Activated CD8-positive, alpha-beta T cell treated with anti-CD3 and anti-CD28 coated beads for 36 hours (primary cell): ENCODE measurements around the gene ANKLE2. TPM values are rescaled to one million over a fixed set of nuclear protein-coding genes. Genes with fewer than 3 reads are reported as not detected.
"Not testable (repeated sequence)": the region's sequence is repeated elsewhere in the genome, so short reads cannot be mapped to it uniquely, and the experiment has no call there.

Experiments
- ATAC-seq: fragments of 200-7000 bp; cut with Tn5 transposase; one replicate; pipeline ENCODE4 v1.10.0; 2021; ENCODE audit warnings: mild to moderate bottlenecking, moderate library complexity
- CTCF ChIA-PET: fragments of 350-600 bp; sonication (Branson Sonifier 250); formaldehyde crosslinking; loops from one replicate; lab custom pipeline; 2021; ENCODE audit warnings: antibody characterized with exemption; lab: Charles Lee
- POLR2A ChIA-PET: fragments of 350-600 bp; sonication (Branson Sonifier 250); formaldehyde crosslinking; loops from one replicate; lab custom pipeline; 2021; ENCODE audit warnings: antibody characterized with exemption; lab: Charles Lee
- DNase-seq: peaks from one replicate; pipeline ENCODE4 v3.0.0-alpha.2; 2020
- H3K27ac Mint-ChIP-seq: one replicate; pipeline ENCODE4 v1.8.0; 2021; ENCODE audit warnings: mild to moderate bottlenecking, mixed read lengths
- H3K27me3 Mint-ChIP-seq: one replicate; pipeline ENCODE4 v1.8.0; 2021; ENCODE audit warnings: mixed read lengths
- H3K36me3 Mint-ChIP-seq: one replicate; pipeline ENCODE4 v1.8.0; 2021; ENCODE audit warnings: low read depth, mixed read lengths
- H3K4me1 Mint-ChIP-seq: one replicate; pipeline ENCODE4 v1.8.0; 2021; ENCODE audit warnings: low read depth, mixed read lengths
- H3K4me3 Mint-ChIP-seq: one replicate; pipeline ENCODE4 v1.8.0; 2021; ENCODE audit warnings: mild to moderate bottlenecking, moderate library complexity, mixed read lengths
- H3K9me3 Mint-ChIP-seq: one replicate; pipeline ENCODE4 v1.8.0; 2021; ENCODE audit warnings: mixed read lengths
- intact Hi-C: fragments of 100-400 bp; cut with micrococcal nuclease; formaldehyde crosslinking; loops from one replicate; pipeline ENCODE4 v1.10.0; 2022
- total RNA-seq, 2 experiments: library from RNA; stranded (reverse); gene quantifications; one replicate each; pipeline ENCODE4 v1.2.3, GENCODE V29; 2021
- TF ChIP-seq, protein P1 (sequence below): fragments of 200-600 bp; IDR thresholded peaks from one replicate; pipeline ENCODE4 v1.8.0; 2022; ENCODE audit warnings: antibody characterized with exemption, mild to moderate bottlenecking

ANKLE2 gene
- total RNA-seq, 2 experiments from 2014 or later, result 103 to 108 TPM

DNA sequence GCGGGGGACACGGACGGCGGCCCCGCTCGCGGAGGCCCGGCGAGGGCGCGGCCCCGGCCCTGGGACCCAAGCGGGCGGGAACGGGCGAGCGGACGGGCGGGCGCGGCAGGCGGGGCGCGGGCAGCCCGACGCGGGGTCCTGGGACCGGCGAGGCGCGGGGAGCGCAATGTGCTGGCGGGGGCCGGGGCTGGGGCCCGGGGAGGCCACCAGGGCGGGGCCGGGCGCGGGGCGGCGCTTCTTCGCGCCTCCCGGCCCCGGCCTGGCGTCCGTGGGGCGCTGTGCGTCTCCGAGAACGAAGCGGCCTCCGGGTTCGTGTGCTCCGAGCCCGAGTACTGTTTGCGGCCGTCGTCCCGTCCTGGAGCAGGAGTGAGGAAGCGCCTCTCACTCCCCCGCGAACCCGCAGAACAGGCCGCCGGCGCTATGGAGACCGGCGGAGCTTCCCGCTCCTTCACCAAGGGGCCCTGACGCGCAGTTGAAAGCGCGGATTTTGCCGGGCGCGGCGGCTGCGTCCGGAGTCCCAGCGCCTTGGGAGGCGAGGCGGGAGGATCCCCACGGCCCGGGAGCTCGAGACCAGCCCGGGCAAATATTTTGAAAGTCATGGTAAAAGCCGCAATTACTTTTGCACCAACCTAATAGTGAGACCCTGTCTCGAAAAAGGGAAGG lies 420 bp upstream of the ANKLE2 start:
- H3K4me1 Mint-ChIP-seq, result peaks cover 27% of the 10 kb centered on the region
- peak; percentile 89 for ATAC-seq
- TF ChIP-seq, protein P1, sequence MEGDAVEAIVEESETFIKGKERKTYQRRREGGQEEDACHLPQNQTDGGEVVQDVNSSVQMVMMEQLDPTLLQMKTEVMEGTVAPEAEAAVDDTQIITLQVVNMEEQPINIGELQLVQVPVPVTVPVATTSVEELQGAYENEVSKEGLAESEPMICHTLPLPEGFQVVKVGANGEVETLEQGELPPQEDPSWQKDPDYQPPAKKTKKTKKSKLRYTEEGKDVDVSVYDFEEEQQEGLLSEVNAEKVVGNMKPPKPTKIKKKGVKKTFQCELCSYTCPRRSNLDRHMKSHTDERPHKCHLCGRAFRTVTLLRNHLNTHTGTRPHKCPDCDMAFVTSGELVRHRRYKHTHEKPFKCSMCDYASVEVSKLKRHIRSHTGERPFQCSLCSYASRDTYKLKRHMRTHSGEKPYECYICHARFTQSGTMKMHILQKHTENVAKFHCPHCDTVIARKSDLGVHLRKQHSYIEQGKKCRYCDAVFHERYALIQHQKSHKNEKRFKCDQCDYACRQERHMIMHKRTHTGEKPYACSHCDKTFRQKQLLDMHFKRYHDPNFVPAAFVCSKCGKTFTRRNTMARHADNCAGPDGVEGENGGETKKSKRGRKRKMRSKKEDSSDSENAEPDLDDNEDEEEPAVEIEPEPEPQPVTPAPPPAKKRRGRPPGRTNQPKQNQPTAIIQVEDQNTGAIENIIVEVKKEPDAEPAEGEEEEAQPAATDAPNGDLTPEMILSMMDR, result no peak
- peak overlapping the region; percentile 86 for H3K27ac Mint-ChIP-seq
- intact Hi-C loops, result loop anchor here (10.0 kb wide), 1 partner anchor 123 kb away; the partner anchor contains the start of gene CHFR
- CTCF ChIA-PET, result no interaction called here
- no peaks in the 10 kb centered on the region for H3K27me3 Mint-ChIP-seq
- peaks cover 31% of the 10 kb centered on the region for H3K36me3 Mint-ChIP-seq
- POLR2A ChIA-PET, result interaction anchor here (0.6 to 2.5 kb wide), 5 partner anchors 8 to 147 kb away, joined by 3 to 12 read pairs (median 3); no protein-coding TSS in a partner anchor
- DNase-seq, result peak; percentile 82
- H3K4me3 Mint-ChIP-seq, result peak overlapping the region; percentile 76
- no peaks in the 10 kb centered on the region for H3K9me3 Mint-ChIP-seq

DNA sequence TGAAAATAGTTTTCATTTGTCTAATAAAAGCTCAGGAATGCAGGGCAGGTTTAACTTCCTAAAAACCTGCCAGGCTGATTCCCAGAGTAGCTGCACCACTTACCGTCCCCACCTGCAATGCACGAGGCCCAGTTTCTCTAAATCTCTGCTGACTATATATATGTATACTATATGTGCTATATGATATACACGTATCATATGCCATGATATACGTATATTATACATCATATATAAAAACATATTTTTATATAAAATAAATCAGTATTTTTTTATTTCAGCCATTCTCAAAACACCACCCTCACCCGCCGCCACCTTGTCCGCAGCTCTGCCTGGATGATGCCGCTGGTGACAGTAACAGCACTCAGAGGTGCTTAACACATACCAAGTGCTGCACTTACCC lies 2.3 kb downstream of the ANKLE2 start:
- H3K27me3 Mint-ChIP-seq, result no peaks in the 10 kb centered on the region
- peaks cover 43% of the 10 kb centered on the region for H3K36me3 Mint-ChIP-seq
- H3K9me3 Mint-ChIP-seq, result no peaks in the 10 kb centered on the region
- peak overlapping the region; percentile 90 for H3K4me3 Mint-ChIP-seq
- POLR2A ChIA-PET, result interaction anchor here (1.3 to 2.3 kb wide), 2 partner anchors 17 to 150 kb away, joined by 3 to 8 read pairs; no protein-coding TSS in a partner anchor
- TF ChIP-seq, protein P1, result no peak
- H3K4me1 Mint-ChIP-seq, result peaks cover 25% of the 10 kb centered on the region
- no peak for ATAC-seq
- no peak overlapping the region for H3K27ac Mint-ChIP-seq
- intact Hi-C loops, result no loop called here
- CTCF ChIA-PET, result interaction anchor here (1.3 kb wide), 1 partner anchor 9 kb away, joined by 5 read pairs; no protein-coding TSS in a partner anchor
- DNase-seq, result no peak

DNA sequence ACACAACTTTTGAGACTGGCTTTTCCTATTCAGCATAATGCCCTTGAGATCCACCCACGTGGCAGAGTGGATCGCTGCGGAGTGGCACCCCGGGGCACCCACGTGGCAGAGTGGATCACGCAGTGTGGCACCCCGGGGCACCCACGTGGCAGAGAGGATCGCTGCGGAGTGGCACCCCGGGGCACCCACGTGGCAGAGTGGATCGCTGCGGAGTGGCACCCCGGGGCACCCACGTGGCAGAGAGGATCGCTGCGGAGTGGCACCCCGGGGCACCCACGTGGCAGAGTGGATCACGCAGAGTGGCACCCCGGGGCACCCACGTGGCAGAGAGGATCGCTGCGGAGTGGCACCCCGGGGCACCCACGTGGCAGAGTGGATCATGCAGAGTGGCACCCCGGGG lies 2.8 kb downstream of the ANKLE2 start:
- H3K36me3 Mint-ChIP-seq, result peaks cover 46% of the 10 kb centered on the region
- POLR2A ChIA-PET, result interaction anchor here (2.3 kb wide), 1 partner anchor 17 kb away, joined by 8 read pairs; no protein-coding TSS in a partner anchor
- H3K27ac Mint-ChIP-seq, H3K4me3 Mint-ChIP-seq, ATAC-seq, H3K9me3 Mint-ChIP-seq, intact Hi-C loops, H3K27me3 Mint-ChIP-seq, DNase-seq: not testable (repeated sequence)
- peaks cover 28% of the 10 kb centered on the region for H3K4me1 Mint-ChIP-seq
- CTCF ChIA-PET, result interaction anchor here (1.2 to 1.3 kb wide), 2 partner anchors 10 to 15 kb away, joined by 3 to 5 read pairs; no protein-coding TSS in a partner anchor

DNA sequence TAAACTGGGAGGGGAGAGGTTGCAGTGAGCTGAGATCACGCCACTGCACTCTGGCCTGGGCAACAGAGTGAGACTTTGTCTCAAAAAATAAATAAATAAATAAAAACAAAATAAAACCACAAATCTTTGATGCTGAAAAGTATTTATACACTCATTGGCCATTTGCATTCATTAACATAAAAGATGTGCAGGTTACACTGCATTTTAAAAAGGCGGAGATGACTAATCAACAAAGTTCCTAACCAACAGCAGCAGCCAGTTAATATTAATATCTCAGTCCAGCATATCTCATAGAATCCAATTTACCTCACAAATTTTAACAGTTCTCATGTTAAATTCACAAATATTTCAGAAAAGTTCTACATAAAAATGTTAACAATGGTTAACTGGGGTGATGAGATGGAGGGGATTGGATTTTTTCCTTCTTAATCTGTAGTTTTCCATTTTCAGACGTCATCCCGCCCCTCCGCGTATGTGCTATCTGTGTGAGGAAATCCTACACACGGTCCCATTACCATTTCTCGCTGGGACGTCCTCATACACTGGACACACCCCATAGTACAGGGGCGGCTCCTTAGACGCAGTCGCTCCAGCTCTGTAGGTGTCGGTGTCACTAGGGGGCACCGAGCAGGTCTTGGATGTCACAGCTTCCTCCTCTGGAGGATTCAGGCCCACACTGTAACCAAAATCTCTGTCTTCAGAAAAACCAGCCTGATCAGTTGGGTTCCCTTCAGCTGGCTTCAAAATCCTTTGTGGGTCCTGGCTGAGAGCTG lies 7.3 kb downstream of the ANKLE2 start:
- DNase-seq, result no peak
- ATAC-seq, result no peak
- intact Hi-C loops, result no loop called here
- ChIA-PET POLR2A (interaction anchor here (0.8 kb wide), 1 partner anchor 10 kb away, joined by 3 read pairs; no protein-coding TSS in a partner anchor), CTCF (interaction anchor here (1.1 to 2.3 kb wide), 2 partner anchors 12 to 13 kb away, joined by 3 to 8 read pairs; no protein-coding TSS in a partner anchor)
- Mint-ChIP-seq H3K4me3 (no peak overlapping the region), H3K4me1 (peaks cover 16% of the 10 kb centered on the region), H3K9me3 (no peaks in the 10 kb centered on the region), H3K27me3 (no peaks in the 10 kb centered on the region), H3K27ac (no peak overlapping the region), H3K36me3 (peaks cover 48% of the 10 kb centered on the region)
- TF ChIP-seq, protein P1, result no peak

DNA sequence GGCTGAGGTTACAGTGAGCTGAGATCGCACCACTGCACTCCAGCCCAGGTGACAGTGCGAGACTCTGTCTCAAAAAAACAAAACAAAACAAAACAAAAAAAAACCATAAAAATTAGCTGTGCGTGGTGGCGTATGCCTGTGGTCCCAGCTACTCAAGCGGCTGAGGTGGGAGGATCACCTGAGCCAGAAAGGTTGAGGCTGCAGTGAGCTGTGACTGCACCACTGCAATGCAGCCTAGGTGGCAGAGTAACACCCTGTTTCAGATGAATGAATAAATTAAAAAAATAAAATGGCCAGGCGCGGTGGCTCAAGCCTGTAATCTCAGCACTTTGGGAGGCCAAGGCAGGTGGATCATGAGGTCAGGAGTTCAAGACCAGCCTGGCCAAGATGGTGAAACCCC lies 8.0 kb downstream of the ANKLE2 start:
- H3K36me3 Mint-ChIP-seq, result peaks cover 50% of the 10 kb centered on the region
- ATAC-seq, CTCF ChIA-PET, DNase-seq, H3K27ac Mint-ChIP-seq, H3K9me3 Mint-ChIP-seq, H3K27me3 Mint-ChIP-seq, H3K4me3 Mint-ChIP-seq, intact Hi-C loops: not testable (repeated sequence)
- POLR2A ChIA-PET, result interaction anchor here (1.2 kb wide), 1 partner anchor 21 kb away, joined by 3 read pairs; no protein-coding TSS in a partner anchor
- peaks cover 16% of the 10 kb centered on the region for H3K4me1 Mint-ChIP-seq
